T-helper 2 cell treated with Interferon-gamma antibody and Interleukin-4, amounts not matched to agents 5 μg/mL and 100 μg/mL, for 36 hours (primary cell): ENCODE measurements around the gene STEAP1B.
A peak's percentile ranks its signal among the peaks of the same experiment; 100 is the strongest.
"Not testable (repeated sequence)": the region's sequence is repeated elsewhere in the genome, so short reads cannot be mapped to it uniquely, and the experiment has no call there.

ENCODE experiments used
- DNase-seq: peaks from one replicate; pipeline ENCODE4 v3.0.0; 2021; ENCODE audit warnings: low spot score
- H3K27ac Mint-ChIP-seq: one replicate; pipeline ENCODE4 v1.8.0; 2021; ENCODE audit warnings: mild to moderate bottlenecking, mixed read lengths
- H3K27me3 Mint-ChIP-seq: one replicate; pipeline ENCODE4 v1.8.0; 2021; ENCODE audit warnings: low read depth, mixed read lengths
- H3K36me3 Mint-ChIP-seq: one replicate; pipeline ENCODE4 v1.8.0; 2021; ENCODE audit warnings: low read depth, mixed read lengths
- H3K4me1 Mint-ChIP-seq: one replicate; pipeline ENCODE4 v1.8.0; 2021; ENCODE audit warnings: low read depth, mixed read lengths
- H3K4me3 Mint-ChIP-seq: one replicate; pipeline ENCODE4 v1.8.0; 2022; ENCODE audit warnings: mild to moderate bottlenecking, moderate library complexity, mixed read lengths
- H3K9me3 Mint-ChIP-seq: one replicate; pipeline ENCODE4 v1.8.0; 2021; ENCODE audit warnings: mixed read lengths

STEAP1B gene

GRCh38 chr7:22441157-22441556 lies 58.8 kb downstream of the STEAP1B start:
- Mint-ChIP-seq H3K4me3 (no peak overlapping the region), H3K9me3 (no peaks in the 10 kb centered on the region), H3K36me3 (no peaks in the 10 kb centered on the region), H3K27ac (no peak overlapping the region), H3K27me3 (peaks cover 18% of the 10 kb centered on the region), H3K4me1 (peaks cover 12% of the 10 kb centered on the region)
- no peak for DNase-seq

GRCh38 chr7:22438994-22439393 lies 61.0 kb downstream of the STEAP1B start:
- no peaks in the 10 kb centered on the region for H3K36me3 Mint-ChIP-seq
- H3K4me3 Mint-ChIP-seq, result no peak overlapping the region
- DNase-seq, result no peak
- H3K27ac Mint-ChIP-seq, result no peak overlapping the region
- no peaks in the 10 kb centered on the region for H3K9me3 Mint-ChIP-seq
- H3K27me3 Mint-ChIP-seq, result peaks cover 18% of the 10 kb centered on the region
- H3K4me1 Mint-ChIP-seq, result peaks cover 7% of the 10 kb centered on the region

GRCh38 chr7:22436552-22436951 lies 63.4 kb downstream of the STEAP1B start:
- H3K27me3 Mint-ChIP-seq, result peaks cover 18% of the 10 kb centered on the region
- not testable (repeated sequence) for H3K27ac Mint-ChIP-seq, DNase-seq, H3K9me3 Mint-ChIP-seq, H3K4me1 Mint-ChIP-seq, H3K4me3 Mint-ChIP-seq, H3K36me3 Mint-ChIP-seq

- no peak for DNase-seq
- Mint-ChIP-seq H3K27ac (no peak overlapping the region), H3K9me3 (no peaks in the 10 kb centered on the region), H3K27me3 (peaks cover 16% of the 10 kb centered on the region), H3K4me3 (no peak overlapping the region), H3K36me3 (no peaks in the 10 kb centered on the region), H3K4me1 (peaks cover 2% of the 10 kb centered on the region)
These were observed 64.3 kb downstream of the STEAP1B start for GRCh38 chr7:22435720-22436119.

- Mint-ChIP-seq H3K36me3 (no peaks in the 10 kb centered on the region), H3K9me3 (no peaks in the 10 kb centered on the region), H3K4me1 (peaks cover 2% of the 10 kb centered on the region), H3K27me3 (peaks cover 15% of the 10 kb centered on the region), H3K27ac (no peak overlapping the region), H3K4me3 (peak overlapping the region; percentile 13)
- DNase-seq, result no peak
These were observed 64.9 kb downstream of the STEAP1B start for GRCh38 chr7:22435105-22435504.

- Mint-ChIP-seq H3K27ac (no peak overlapping the region), H3K4me1 (peaks cover 2% of the 10 kb centered on the region), H3K27me3 (peaks cover 10% of the 10 kb centered on the region), H3K4me3 (no peak overlapping the region), H3K36me3 (no peaks in the 10 kb centered on the region), H3K9me3 (no peaks in the 10 kb centered on the region)
- DNase-seq, result no peak
These were observed 66.1 kb downstream of the STEAP1B start for GRCh38 chr7:22433710-22434460.

- H3K4me3 Mint-ChIP-seq, DNase-seq, H3K9me3 Mint-ChIP-seq, H3K27ac Mint-ChIP-seq, H3K36me3 Mint-ChIP-seq, H3K27me3 Mint-ChIP-seq, H3K4me1 Mint-ChIP-seq: not testable (repeated sequence)
These were observed 66.8 kb downstream of the STEAP1B start for GRCh38 chr7:22433165-22433700.

GRCh38 chr7:22432203-22432718 lies 67.7 kb downstream of the STEAP1B start:
- H3K36me3 Mint-ChIP-seq, result no peaks in the 10 kb centered on the region
- H3K9me3 Mint-ChIP-seq, result no peaks in the 10 kb centered on the region
- peaks cover 2% of the 10 kb centered on the region for H3K4me1 Mint-ChIP-seq
- no peak overlapping the region for H3K27ac Mint-ChIP-seq
- no peak for DNase-seq
- no peaks in the 10 kb centered on the region for H3K27me3 Mint-ChIP-seq
- H3K4me3 Mint-ChIP-seq, result no peak overlapping the region

- no peak overlapping the region for H3K4me3 Mint-ChIP-seq
- H3K27me3 Mint-ChIP-seq, result peaks cover 4% of the 10 kb centered on the region
- no peak overlapping the region for H3K27ac Mint-ChIP-seq
- no peak for DNase-seq
- peaks cover 2% of the 10 kb centered on the region for H3K4me1 Mint-ChIP-seq
- no peaks in the 10 kb centered on the region for H3K36me3 Mint-ChIP-seq
- H3K9me3 Mint-ChIP-seq, result no peaks in the 10 kb centered on the region
These were observed 69.5 kb downstream of the STEAP1B start for GRCh38 chr7:22430457-22430856.

GRCh38 chr7:22429386-22429785 lies 70.6 kb downstream of the STEAP1B start:
- DNase-seq, result no peak
- peaks cover 4% of the 10 kb centered on the region for H3K27me3 Mint-ChIP-seq
- no peak overlapping the region for H3K4me3 Mint-ChIP-seq
- no peak overlapping the region for H3K27ac Mint-ChIP-seq
- H3K36me3 Mint-ChIP-seq, result no peaks in the 10 kb centered on the region
- no peaks in the 10 kb centered on the region for H3K9me3 Mint-ChIP-seq
- H3K4me1 Mint-ChIP-seq, result no peaks in the 10 kb centered on the region

- H3K4me3 Mint-ChIP-seq, result no peak overlapping the region
- H3K27ac Mint-ChIP-seq, result no peak overlapping the region
- no peaks in the 10 kb centered on the region for H3K9me3 Mint-ChIP-seq
- H3K27me3 Mint-ChIP-seq, result peaks cover 4% of the 10 kb centered on the region
- H3K36me3 Mint-ChIP-seq, result no peaks in the 10 kb centered on the region
- DNase-seq, result no peak
- H3K4me1 Mint-ChIP-seq, result no peaks in the 10 kb centered on the region
These were observed 72.1 kb downstream of the STEAP1B start for GRCh38 chr7:22427855-22428254.

- Mint-ChIP-seq H3K27ac (no peak overlapping the region), H3K4me3 (no peak overlapping the region), H3K27me3 (peaks cover 4% of the 10 kb centered on the region), H3K9me3 (no peaks in the 10 kb centered on the region), H3K4me1 (no peaks in the 10 kb centered on the region), H3K36me3 (no peaks in the 10 kb centered on the region)
- DNase-seq, result no peak
These were observed 72.9 kb downstream of the STEAP1B start for GRCh38 chr7:22427104-22427503.

GRCh38 chr7:22426463-22427094 lies 73.4 kb downstream of the STEAP1B start:
- Mint-ChIP-seq H3K36me3 (no peaks in the 10 kb centered on the region), H3K27me3 (peaks cover 4% of the 10 kb centered on the region), H3K27ac (no peak overlapping the region), H3K9me3 (no peaks in the 10 kb centered on the region), H3K4me1 (no peaks in the 10 kb centered on the region), H3K4me3 (no peak overlapping the region)
- no peak for DNase-seq

- Mint-ChIP-seq H3K27ac (no peak overlapping the region), H3K27me3 (peaks cover 4% of the 10 kb centered on the region), H3K4me1 (no peaks in the 10 kb centered on the region), H3K36me3 (no peaks in the 10 kb centered on the region), H3K9me3 (no peaks in the 10 kb centered on the region), H3K4me3 (no peak overlapping the region)
- no peak for DNase-seq
These were observed 74.6 kb downstream of the STEAP1B start for GRCh38 chr7:22425361-22425760.
